Measurements from ENCODE around the gene HOMER1.

DNA sequence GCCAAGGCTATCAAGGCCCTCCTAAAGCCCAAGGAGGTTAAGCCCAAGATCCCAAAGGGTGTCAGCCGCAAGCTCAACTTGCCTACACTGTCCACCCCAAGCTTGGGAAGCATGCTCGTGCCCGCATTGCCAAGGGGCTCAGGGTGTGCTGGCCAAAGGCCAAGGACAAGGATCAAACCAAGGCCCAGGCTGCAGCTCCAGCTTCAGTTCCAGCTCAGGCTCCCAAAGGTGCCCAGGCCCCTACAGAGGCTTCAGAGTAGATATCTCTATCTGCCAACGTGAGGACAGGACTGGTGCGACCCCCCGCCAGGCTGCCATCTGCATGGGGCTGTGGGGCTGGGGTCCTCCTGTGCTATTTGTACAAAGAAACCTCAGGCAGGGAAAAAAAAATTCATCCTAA, 3.3 kb downstream of the HOMER1 start:
- TF ChIP-seq MXI1 (IDR thresholded peaks at IDR 0.05; ENCODE audit: borderline replicate concordance, low read depth, low read length) (no peak), RAD21 (IDR thresholded peaks at IDR 0.05; ENCODE audit: low read length) (no peak)
- TF ChIP-seq, protein P1, sequence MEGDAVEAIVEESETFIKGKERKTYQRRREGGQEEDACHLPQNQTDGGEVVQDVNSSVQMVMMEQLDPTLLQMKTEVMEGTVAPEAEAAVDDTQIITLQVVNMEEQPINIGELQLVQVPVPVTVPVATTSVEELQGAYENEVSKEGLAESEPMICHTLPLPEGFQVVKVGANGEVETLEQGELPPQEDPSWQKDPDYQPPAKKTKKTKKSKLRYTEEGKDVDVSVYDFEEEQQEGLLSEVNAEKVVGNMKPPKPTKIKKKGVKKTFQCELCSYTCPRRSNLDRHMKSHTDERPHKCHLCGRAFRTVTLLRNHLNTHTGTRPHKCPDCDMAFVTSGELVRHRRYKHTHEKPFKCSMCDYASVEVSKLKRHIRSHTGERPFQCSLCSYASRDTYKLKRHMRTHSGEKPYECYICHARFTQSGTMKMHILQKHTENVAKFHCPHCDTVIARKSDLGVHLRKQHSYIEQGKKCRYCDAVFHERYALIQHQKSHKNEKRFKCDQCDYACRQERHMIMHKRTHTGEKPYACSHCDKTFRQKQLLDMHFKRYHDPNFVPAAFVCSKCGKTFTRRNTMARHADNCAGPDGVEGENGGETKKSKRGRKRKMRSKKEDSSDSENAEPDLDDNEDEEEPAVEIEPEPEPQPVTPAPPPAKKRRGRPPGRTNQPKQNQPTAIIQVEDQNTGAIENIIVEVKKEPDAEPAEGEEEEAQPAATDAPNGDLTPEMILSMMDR (conservative IDR thresholded peaks at IDR 0.05; ENCODE audit: low read depth, low read length): no peak
